Large intestine (tissue), 12 donors: ENCODE data around the gene TMEM94. TPM values are rescaled to one million over a fixed set of nuclear protein-coding genes. Genes with fewer than 3 reads are reported as not detected.

Experiments
- DNase-seq, 2 donors: peaks; one replicate each; pipeline versions ENCODE4 v3.0.0 to v3.0.0-alpha.2; 2013
- H3K27ac ChIP-seq: one replicate; pipeline ENCODE4 v1.5.1; 2013; ENCODE audit warnings: low read length
- H3K27me3 ChIP-seq: 2 replicates; pipeline ENCODE4 v1.6.1; 2013; ENCODE audit warnings: low read length; ENCODE audit not compliant: control insufficient read depth, insufficient read depth
- H3K36me3 ChIP-seq: 2 replicates; pipeline ENCODE4 v1.6.1; 2013; ENCODE audit warnings: low read length; ENCODE audit not compliant: control insufficient read depth, insufficient read depth
- H3K4me1 ChIP-seq: one replicate; pipeline ENCODE4 v1.6.1; 2013; ENCODE audit warnings: low read length; ENCODE audit not compliant: control insufficient read depth, insufficient read depth
- H3K4me3 ChIP-seq: one replicate; pipeline ENCODE4 v1.5.1; 2013; ENCODE audit warnings: low read length
- H3K9me3 ChIP-seq: one replicate; pipeline ENCODE4 v1.6.1; 2013; ENCODE audit warnings: mild to moderate bottlenecking, low read depth, low read length, moderate library complexity; ENCODE audit not compliant: control insufficient read depth
- WGBS: methylation state at CpG from one replicate; pipeline ENCODE4 v1.1.5; 2013; ENCODE audit warnings: low lambda C conversion rate; ENCODE audit not compliant: insufficient coverage; 5-methylcytosine and 5-hydroxymethylcytosine counted together
- long read RNA-seq, 11 donors: transcript quantifications; one replicate each; lab custom pipeline, GENCODE V29; 2026
- polyA plus RNA-seq: library from polyadenylated mRNA; unstranded; fragments of 120-200 nt; gene quantifications from one replicate; pipeline ENCODE4 v1.2.1, GENCODE V29; 2013

TMEM94 gene
- 56.7 TPM for polyA plus RNA-seq
- long read RNA-seq, donor 1: 0 reads
- long read RNA-seq, donor 2, partial matches to known transcripts: 15 of 16 reads
- long read RNA-seq, donor 2, other reads (novel, unspliced or antisense): 0 of 16 reads
- long read RNA-seq, donor 3: 0 reads
- long read RNA-seq, donor 4: 0 reads
- long read RNA-seq, donor 5, full-length matches to known transcripts: 1 of 1 reads
- long read RNA-seq, donor 5, partial matches to known transcripts: 0 of 1 reads
- long read RNA-seq, donor 5, other reads (novel, unspliced or antisense): 0 of 1 reads
- long read RNA-seq, donor 6, partial matches to known transcripts: 6 of 6 reads
- long read RNA-seq, donor 6, other reads (novel, unspliced or antisense): 0 of 6 reads
- long read RNA-seq, donor 7: 0 reads
- long read RNA-seq, donor 8, partial matches to known transcripts: 13 of 13 reads
- long read RNA-seq, donor 8, other reads (novel, unspliced or antisense): 0 of 13 reads
- long read RNA-seq, donor 9, partial matches to known transcripts: 6 of 8 reads
- long read RNA-seq, donor 9, other reads (novel, unspliced or antisense): 0 of 8 reads
- long read RNA-seq, donor 10, partial matches to known transcripts: 22 of 23 reads
- long read RNA-seq, donor 10, other reads (novel, unspliced or antisense): 0 of 23 reads
- long read RNA-seq, donor 11, partial matches to known transcripts: 0 of 1 reads
- long read RNA-seq, donor 11, other reads (novel, unspliced or antisense): 0 of 1 reads

DNA sequence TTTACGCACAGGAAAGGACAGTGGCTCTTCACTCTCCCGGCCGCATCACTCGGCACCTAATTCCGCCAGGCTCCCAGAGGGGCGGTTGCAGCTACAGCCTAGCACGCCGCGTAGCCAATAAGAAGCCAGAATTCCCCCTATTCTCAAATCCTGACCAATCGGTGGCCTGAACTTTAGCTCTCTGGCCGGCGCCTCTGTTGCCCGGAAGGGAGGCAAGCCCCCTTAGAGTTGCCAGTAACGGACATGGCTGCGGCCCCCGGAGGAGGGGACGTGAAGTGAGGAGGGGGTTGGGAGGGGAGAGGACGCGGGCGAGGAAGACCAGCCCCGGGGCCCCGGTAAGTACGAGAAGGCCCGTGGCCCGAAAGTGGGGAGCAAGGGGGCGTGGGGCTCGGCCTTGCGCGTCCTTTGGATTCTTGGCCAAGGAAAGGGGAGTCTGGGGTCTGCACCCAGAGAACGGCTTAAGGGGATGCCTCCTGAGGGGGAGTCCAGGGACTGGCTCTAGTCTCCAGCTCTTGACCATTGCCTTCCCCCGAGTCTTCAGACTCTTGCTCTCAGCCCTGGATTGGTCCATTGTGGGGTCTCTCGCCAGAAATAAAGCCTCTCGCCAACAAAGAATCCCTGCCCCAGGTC is at the start of gene TMEM94:
Gene TMEM94 (plus strand): TSS at position 219 of the 630 bp plus-strand sequence. CDS start 15,271 bp downstream, outside the sequence.
- H3K4me3 ChIP-seq: peak within 1 kb of the TSS; percentile 99
- DNase-seq: peak; percentile 96 to 98
- no peaks in the 10 kb centered on the region for H3K27me3 ChIP-seq
- peak within 1 kb of the TSS; percentile 98 for H3K27ac ChIP-seq
- H3K4me1 ChIP-seq: peaks cover 35% of the 10 kb centered on the region
- no CpG with 5 or more reads among the region's 33 CpGs for WGBS
- no peaks in the 10 kb centered on the region for H3K36me3 ChIP-seq
- no peaks in the 10 kb centered on the region for H3K9me3 ChIP-seq

DNA sequence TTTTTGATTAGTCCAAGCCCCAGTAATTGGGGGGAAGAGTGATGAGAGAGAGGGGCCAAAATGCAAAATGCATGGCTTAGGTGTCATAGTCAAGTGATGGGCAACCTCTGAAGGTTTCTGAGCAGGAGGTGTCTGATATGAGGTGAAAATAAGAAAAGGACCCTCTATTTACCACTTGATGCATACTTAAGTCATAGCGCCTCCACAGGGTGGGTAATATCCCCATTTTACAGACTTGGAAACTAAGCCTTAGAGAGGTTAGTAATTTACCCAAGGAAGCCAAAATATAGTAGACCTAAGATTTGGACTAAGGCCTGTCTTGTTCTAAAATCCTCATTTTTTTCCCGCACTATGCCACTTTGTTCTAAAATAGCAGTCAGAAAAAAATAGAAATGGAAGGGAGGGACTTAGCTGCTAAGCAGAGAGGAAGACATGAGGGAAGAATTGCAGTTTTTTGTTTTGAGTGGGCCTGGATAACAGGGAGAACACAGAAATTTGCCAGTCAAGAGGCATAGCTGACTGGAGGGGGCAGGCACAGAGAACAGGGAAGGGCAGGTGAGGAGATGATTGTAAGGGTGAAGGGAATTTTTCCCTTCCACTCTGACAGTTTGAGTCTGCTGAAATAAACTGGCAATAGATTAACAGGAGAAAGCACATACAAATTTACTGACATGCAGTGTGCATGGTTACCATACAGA is 48.6 kb upstream of the TMEM94 start:
- no peaks in the 10 kb centered on the region for H3K9me3 ChIP-seq
- H3K27ac ChIP-seq: no peak overlapping the region
- no peaks in the 10 kb centered on the region for H3K27me3 ChIP-seq
- no peak for DNase-seq
- H3K4me3 ChIP-seq: no peak overlapping the region
- 100% methylated on average over 1 of the region's 2 CpGs for WGBS
- H3K4me1 ChIP-seq: peaks cover 9% of the 10 kb centered on the region
- H3K36me3 ChIP-seq: no peaks in the 10 kb centered on the region

- no peaks in the 10 kb centered on the region for H3K27me3 ChIP-seq
- no peak for DNase-seq
- WGBS: no CpG with 5 or more reads among the region's 4 CpGs
- H3K4me1 ChIP-seq: peaks cover 9% of the 10 kb centered on the region
- no peak overlapping the region for H3K27ac ChIP-seq
- H3K36me3 ChIP-seq: no peaks in the 10 kb centered on the region
- H3K4me3 ChIP-seq: no peak overlapping the region
- H3K9me3 ChIP-seq: no peaks in the 10 kb centered on the region
Observed at GRCh38 chr17:75410141-75410540, 46.3 kb upstream of the TMEM94 start.

DNA sequence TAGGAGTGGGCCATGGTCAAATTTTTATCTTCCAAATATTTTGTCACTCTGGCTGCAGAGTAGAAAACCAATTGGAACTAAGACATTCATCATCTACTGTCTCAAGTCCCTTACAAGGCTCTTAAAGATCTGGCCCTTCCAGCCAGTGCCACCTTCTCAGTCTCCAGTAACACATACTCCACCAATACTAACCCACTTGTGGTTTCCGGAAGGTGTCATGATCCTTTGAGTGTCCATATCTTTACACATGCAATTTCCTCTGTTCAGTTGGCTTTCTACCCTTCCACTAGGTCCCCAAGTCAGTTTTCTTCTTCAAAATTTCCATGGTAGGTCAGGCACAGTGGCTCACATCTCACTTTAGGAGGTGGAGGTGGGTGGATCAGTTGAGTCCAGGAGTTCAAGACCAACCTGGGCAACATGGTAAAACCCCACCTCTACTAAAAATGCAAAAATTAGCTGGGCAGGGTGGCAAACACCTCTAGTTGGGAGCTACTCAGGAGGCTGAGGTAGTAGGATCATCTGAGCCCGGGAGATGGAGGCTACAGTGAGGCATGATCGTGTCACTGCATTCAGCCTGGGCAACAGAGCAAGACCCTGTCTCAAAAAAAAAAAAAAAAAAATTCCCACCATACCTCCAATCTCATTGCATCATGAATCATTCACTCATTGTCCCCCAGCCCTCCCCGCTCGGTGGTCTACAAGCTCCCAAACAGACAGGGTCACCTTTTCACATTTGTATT is 44.9 kb upstream of the TMEM94 start:
- DNase-seq: no peak
- H3K27ac ChIP-seq: no peak overlapping the region
- no peaks in the 10 kb centered on the region for H3K36me3 ChIP-seq
- H3K4me3 ChIP-seq: no peak overlapping the region
- H3K9me3 ChIP-seq: no peaks in the 10 kb centered on the region
- H3K4me1 ChIP-seq: peaks cover 3% of the 10 kb centered on the region
- no peaks in the 10 kb centered on the region for H3K27me3 ChIP-seq
- 100% methylated on average over 1 of the region's 5 CpGs for WGBS

DNA sequence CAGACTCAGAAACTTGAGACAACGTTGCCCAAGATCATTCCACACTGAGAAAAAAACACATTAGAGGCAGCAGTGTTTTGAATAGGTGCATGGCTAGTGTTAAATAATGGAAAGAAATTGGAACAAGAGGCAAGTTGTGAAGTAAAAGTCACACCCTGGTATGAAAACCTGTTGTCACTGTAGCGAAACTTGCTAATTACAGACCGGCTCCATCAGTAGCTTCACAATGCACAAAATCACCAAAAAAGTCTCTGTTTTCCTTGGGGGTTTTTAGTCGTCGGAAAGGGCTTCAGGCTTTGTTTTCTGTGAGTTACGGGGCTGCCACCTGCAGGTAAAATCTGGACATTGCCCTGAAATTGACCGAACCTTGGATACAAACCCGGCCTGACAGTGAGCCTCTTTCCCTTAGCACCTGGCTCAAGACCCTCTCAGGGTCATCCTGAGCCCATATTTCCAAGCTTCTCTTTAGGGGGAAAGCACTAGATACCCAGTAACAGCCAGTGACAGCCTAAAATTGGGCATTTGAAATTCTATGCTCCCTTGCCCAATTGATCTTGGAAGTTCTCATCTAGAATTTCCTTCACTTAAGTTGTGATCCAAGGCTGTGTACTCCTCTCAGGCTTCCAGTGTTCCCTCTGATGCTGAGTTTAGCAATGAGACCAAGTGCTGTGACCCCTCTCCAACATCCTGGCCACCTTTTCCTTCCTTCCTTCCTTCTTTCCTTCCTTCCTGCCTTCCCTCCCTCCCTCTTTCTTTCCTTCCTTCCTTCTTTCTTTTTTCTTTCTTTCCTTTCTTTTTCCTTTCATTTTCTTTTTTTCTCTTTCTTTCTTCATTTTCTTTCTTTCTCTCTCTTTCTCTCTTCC is 43.7 kb upstream of the TMEM94 start:
- no CpG with 5 or more reads among the region's 8 CpGs for WGBS
- Histone ChIP-seq H3K36me3 (no peaks in the 10 kb centered on the region), H3K4me3 (no peak overlapping the region), H3K4me1 (peaks cover 6% of the 10 kb centered on the region), H3K27ac (no peak overlapping the region), H3K9me3 (no peaks in the 10 kb centered on the region), H3K27me3 (no peaks in the 10 kb centered on the region)
- peak; percentile 31 to 58 for DNase-seq

DNA sequence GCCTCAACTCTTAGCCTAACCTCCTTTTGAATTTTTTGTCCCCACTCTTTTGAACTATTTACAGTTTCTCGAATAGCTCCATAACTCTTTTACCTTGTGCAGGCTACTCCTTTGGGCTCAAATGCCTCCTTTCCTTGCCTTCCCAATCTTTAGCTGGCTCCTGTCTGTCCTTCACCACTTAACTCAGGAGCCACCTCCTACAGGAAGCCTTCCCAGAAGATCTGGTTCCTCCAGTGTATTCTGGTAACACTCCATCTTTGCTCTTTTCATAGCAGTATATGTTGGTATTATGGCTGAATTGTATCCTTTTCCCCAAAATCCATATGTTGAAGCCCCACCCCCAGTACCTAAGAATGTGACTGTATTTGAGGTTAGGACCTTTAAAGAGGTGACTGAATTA is 41.9 kb upstream of the TMEM94 start:
- H3K36me3 ChIP-seq: no peaks in the 10 kb centered on the region
- H3K9me3 ChIP-seq: no peaks in the 10 kb centered on the region
- H3K27ac ChIP-seq: no peak overlapping the region
- H3K4me1 ChIP-seq: peaks cover 16% of the 10 kb centered on the region
- DNase-seq: no peak
- H3K27me3 ChIP-seq: no peaks in the 10 kb centered on the region
- no peak overlapping the region for H3K4me3 ChIP-seq
- WGBS: 100% methylated on average over 1 of the region's 1 CpG

GRCh38 chr17:75416006-75416405 is 40.4 kb upstream of the TMEM94 start:
- H3K27ac ChIP-seq: no peak overlapping the region
- H3K27me3 ChIP-seq: no peaks in the 10 kb centered on the region
- no peak for DNase-seq
- WGBS: no CpG with 5 or more reads among the region's 9 CpGs
- no peaks in the 10 kb centered on the region for H3K36me3 ChIP-seq
- no peaks in the 10 kb centered on the region for H3K9me3 ChIP-seq
- H3K4me3 ChIP-seq: no peak overlapping the region
- peaks cover 16% of the 10 kb centered on the region for H3K4me1 ChIP-seq

GRCh38 chr17:75417054-75417580 is 39.3 kb upstream of the TMEM94 start:
- Histone ChIP-seq H3K27me3 (no peaks in the 10 kb centered on the region), H3K4me1 (peaks cover 16% of the 10 kb centered on the region), H3K36me3 (no peaks in the 10 kb centered on the region), H3K4me3 (no peak overlapping the region), H3K9me3 (no peaks in the 10 kb centered on the region), H3K27ac (peak overlapping the region; percentile 79)
- no CpG with 5 or more reads among the region's 9 CpGs for WGBS
- peak; percentile 74 to 87 for DNase-seq

DNA sequence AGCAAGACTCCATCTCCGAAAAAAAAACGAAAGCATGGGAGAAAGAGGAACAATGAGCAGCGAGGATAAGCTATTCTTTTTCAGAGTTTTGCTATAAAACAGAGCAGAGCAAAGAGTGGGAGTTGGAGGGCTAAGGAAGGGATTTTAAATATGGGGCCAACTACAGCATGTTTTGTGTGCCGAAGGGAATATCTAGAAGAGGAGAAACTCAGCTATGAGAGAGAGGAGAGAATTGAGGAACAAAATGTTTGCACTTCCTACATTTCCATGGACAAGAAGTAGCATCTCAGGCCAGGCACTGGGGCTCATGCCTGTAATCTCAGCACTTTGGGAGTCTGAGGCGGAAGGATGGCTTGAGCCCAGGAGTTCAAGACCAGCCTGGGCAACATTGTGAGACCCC is 37.9 kb upstream of the TMEM94 start:
- no peaks in the 10 kb centered on the region for H3K27me3 ChIP-seq
- no peaks in the 10 kb centered on the region for H3K9me3 ChIP-seq
- H3K27ac ChIP-seq: no peak overlapping the region
- H3K36me3 ChIP-seq: no peaks in the 10 kb centered on the region
- H3K4me1 ChIP-seq: peaks cover 16% of the 10 kb centered on the region
- DNase-seq: no peak
- no CpG with 5 or more reads among the region's 5 CpGs for WGBS
- no peak overlapping the region for H3K4me3 ChIP-seq
